Measurements from ENCODE around the gene ANKS6. TPM values are rescaled to one million over a fixed set of nuclear protein-coding genes. Genes with fewer than 3 reads are reported as not detected.

Gene ANKS6
- total and polyA plus RNA-seq, 4 donors, result 16.7 to 35.5 (median 25.0) TPM

GRCh38 chr9:98738741-98739140 is 57.6 kb downstream of the ANKS6 start:
- no peak for DNase-seq
- 94 to 99% methylated on average over 3 of the region's 3 CpGs for WGBS, 2 donors

GRCh38 chr9:98736226-98736625 is 60.1 kb downstream of the ANKS6 start:
- Histone ChIP-seq H3K27me3 (ENCODE audit: control insufficient read depth in 3 of 3, insufficient read depth in 3 of 3, low read length in 2 of 3) (no peaks in the 10 kb centered on the region), H3K9me3 (ENCODE audit: control insufficient read depth in 4 of 4, insufficient read depth in 3 of 4, low read length in 3 of 4) (no peaks in the 10 kb centered on the region), H3K4me3 (no peak overlapping the region), H3K36me3 (ENCODE audit: control insufficient read depth in 4 of 4, insufficient read depth in 4 of 4, low read length in 4 of 4) (peaks cover 0 to 24% (median 7%) of the 10 kb centered on the region in 4 donors), H3K4me1 (ENCODE audit: control insufficient read depth in 5 of 5, insufficient read depth in 5 of 5, low read length in 5 of 5) (peaks cover 0 to 7% (median 0%) of the 10 kb centered on the region in 5 donors), H3K9ac (ENCODE audit: insufficient read depth in 1 of 2, low read length in 2 of 2) (no peak overlapping the region), H3K27ac (ENCODE audit: low read depth in 1 of 2, low read length in 1 of 2) (no peak overlapping the region)
- TF ChIP-seq CTCF (IDR thresholded peaks at IDR 0.05; ENCODE audit: control extremely low read depth, extremely low read depth), result no peak
- DNase-seq (no peak), ATAC-seq (ENCODE audit: insufficient read depth, low FRiP score) (no peak)
- WGBS, 2 donors, result 82 to 84% methylated on average over 12 of the region's 12 CpGs

More at GRCh38 chr9:98738741-98739140, 57.6 kb downstream of the ANKS6 start:
- TF ChIP-seq CTCF (IDR thresholded peaks at IDR 0.05; ENCODE audit: control extremely low read depth, extremely low read depth), result no peak
- H3K27ac ChIP-seq (ENCODE audit: low read depth in 1 of 2, low read length in 1 of 2), result no peak overlapping the region
- no peak overlapping the region for H3K9ac ChIP-seq (ENCODE audit: insufficient read depth in 1 of 2, low read length in 2 of 2)
- H3K9me3 ChIP-seq (ENCODE audit: control insufficient read depth in 4 of 4, insufficient read depth in 3 of 4, low read length in 3 of 4), result no peaks in the 10 kb centered on the region
- H3K4me3 ChIP-seq, result no peak overlapping the region
- H3K36me3 ChIP-seq (ENCODE audit: control insufficient read depth in 4 of 4, insufficient read depth in 4 of 4, low read length in 4 of 4), result peaks cover 0 to 28% (median 12%) of the 10 kb centered on the region in 4 donors
- ATAC-seq (ENCODE audit: insufficient read depth, low FRiP score), result no peak
- no peaks in the 10 kb centered on the region for H3K27me3 ChIP-seq (ENCODE audit: control insufficient read depth in 3 of 3, insufficient read depth in 3 of 3, low read length in 2 of 3)
- no peaks in the 10 kb centered on the region for H3K4me1 ChIP-seq (ENCODE audit: control insufficient read depth in 5 of 5, insufficient read depth in 5 of 5, low read length in 5 of 5)

GRCh38 chr9:98732801-98733200 is 63.6 kb downstream of the ANKS6 start:
- WGBS, 2 donors, result 91% methylated on average over 9 of the region's 9 CpGs
- no peak for ATAC-seq (ENCODE audit: insufficient read depth, low FRiP score)
- no peak overlapping the region for H3K27ac ChIP-seq (ENCODE audit: low read depth in 1 of 2, low read length in 1 of 2)
- DNase-seq, result no peak
- H3K9ac ChIP-seq (ENCODE audit: insufficient read depth in 1 of 2, low read length in 2 of 2), result no peak overlapping the region
- peaks cover 0 to 24% (median 5%) of the 10 kb centered on the region in 4 donors for H3K36me3 ChIP-seq (ENCODE audit: control insufficient read depth in 4 of 4, insufficient read depth in 4 of 4, low read length in 4 of 4)
- peaks cover 0 to 10% (median 0%) of the 10 kb centered on the region in 5 donors for H3K4me1 ChIP-seq (ENCODE audit: control insufficient read depth in 5 of 5, insufficient read depth in 5 of 5, low read length in 5 of 5)
- H3K27me3 ChIP-seq (ENCODE audit: control insufficient read depth in 3 of 3, insufficient read depth in 3 of 3, low read length in 2 of 3), result no peaks in the 10 kb centered on the region
- TF ChIP-seq CTCF (IDR thresholded peaks at IDR 0.05; ENCODE audit: control extremely low read depth, extremely low read depth), result no peak
- no peak overlapping the region for H3K4me3 ChIP-seq
- H3K9me3 ChIP-seq (ENCODE audit: control insufficient read depth in 4 of 4, insufficient read depth in 3 of 4, low read length in 3 of 4), result no peaks in the 10 kb centered on the region

- DNase-seq (no peak), ATAC-seq (ENCODE audit: insufficient read depth, low FRiP score) (no peak)
- peaks cover 0 to 10% (median 0%) of the 10 kb centered on the region in 5 donors for H3K4me1 ChIP-seq (ENCODE audit: control insufficient read depth in 5 of 5, insufficient read depth in 5 of 5, low read length in 5 of 5)
- no peaks in the 10 kb centered on the region for H3K9me3 ChIP-seq (ENCODE audit: control insufficient read depth in 4 of 4, insufficient read depth in 3 of 4, low read length in 3 of 4)
- H3K27ac ChIP-seq (ENCODE audit: low read depth in 1 of 2, low read length in 1 of 2), result no peak overlapping the region
- TF ChIP-seq CTCF (IDR thresholded peaks at IDR 0.05; ENCODE audit: control extremely low read depth, extremely low read depth), result no peak
- no peak overlapping the region for H3K9ac ChIP-seq (ENCODE audit: insufficient read depth in 1 of 2, low read length in 2 of 2)
- WGBS, 2 donors, result 84 to 89% methylated on average over 10 of the region's 10 CpGs
- H3K27me3 ChIP-seq (ENCODE audit: control insufficient read depth in 3 of 3, insufficient read depth in 3 of 3, low read length in 2 of 3), result peaks cover 0 to 2% (median 0%) of the 10 kb centered on the region in 3 donors
- H3K36me3 ChIP-seq (ENCODE audit: control insufficient read depth in 4 of 4, insufficient read depth in 4 of 4, low read length in 4 of 4), result peaks cover 0 to 24% (median 5%) of the 10 kb centered on the region in 4 donors
- H3K4me3 ChIP-seq, result no peak overlapping the region
Observed at GRCh38 chr9:98732091-98732490, 64.3 kb downstream of the ANKS6 start.

All from lung (tissue), 12 donors.